NCI-H2171 (cell line): Measurements from ENCODE around the gene ZNF692.
"Not testable (repeated sequence)": the region's sequence is repeated elsewhere in the genome, so short reads cannot be mapped to it uniquely, and the experiment has no call there.

Experiments
- DNase-seq: peaks from one replicate; lab custom pipeline; 2025; lab: John Stamatoyannopoulos, UW

Gene ZNF692

GRCh38 chr1:248858891-248859889, at the start of gene ZNF692:
Gene ZNF692 (minus strand): TSS chr1:248859085. CDS start chr1:248858309, 776 bp downstream.
- DNase-seq = peak; percentile 96

- no peak for DNase-seq
Measured at GRCh38 chr1:248906753-248907661, 48.1 kb upstream of the ZNF692 start.

- DNase-seq = peak; percentile 88
Measured at GRCh38 chr1:248906009-248906752, 47.3 kb upstream of the ZNF692 start, which contains the start of gene PGBD2. Gene PGBD2 (plus strand): TSS chr1:248906235. CDS start chr1:248913863, 7,628 bp downstream.

- no peak for DNase-seq
Measured at GRCh38 chr1:248905662-248906008, 46.8 kb upstream of the ZNF692 start.

GRCh38 chr1:248904437-248905216, 45.7 kb upstream of the ZNF692 start:
- DNase-seq = no peak

GRCh38 chr1:248901578-248901977, 42.7 kb upstream of the ZNF692 start:
- DNase-seq = no peak

GRCh38 chr1:248900637-248901036, 41.8 kb upstream of the ZNF692 start:
- no peak for DNase-seq

- no peak for DNase-seq
Measured at GRCh38 chr1:248897412-248898337, 38.8 kb upstream of the ZNF692 start.

GRCh38 chr1:248894837-248895236, 36.0 kb upstream of the ZNF692 start:
- DNase-seq = no peak

GRCh38 chr1:248892590-248892989, 33.7 kb upstream of the ZNF692 start:
- no peak for DNase-seq

GRCh38 chr1:248891758-248892157, 32.9 kb upstream of the ZNF692 start:
- DNase-seq = no peak

- DNase-seq = no peak
Measured at GRCh38 chr1:248890549-248891498, 31.9 kb upstream of the ZNF692 start.

- DNase-seq = not testable (repeated sequence)
Measured at GRCh38 chr1:248889914-248890243, 31.0 kb upstream of the ZNF692 start.

- DNase-seq = no peak
Measured at GRCh38 chr1:248886237-248886895, 27.5 kb upstream of the ZNF692 start.

GRCh38 chr1:248885646-248886045, 26.8 kb upstream of the ZNF692 start:
- no peak for DNase-seq

- DNase-seq = no peak
Measured at GRCh38 chr1:248884632-248885295, 25.9 kb upstream of the ZNF692 start.

- not testable (repeated sequence) for DNase-seq
Measured at GRCh38 chr1:248882427-248882826, 23.5 kb upstream of the ZNF692 start.

- DNase-seq = no peak
Measured at GRCh38 chr1:248881261-248881660, 22.4 kb upstream of the ZNF692 start.
